Germinal center (tissue), 1 donor: ENCODE data around the gene GABBR2.

ENCODE experiments used
- DNase-seq: peaks from one replicate; pipeline ENCODE4 v3.0.0; 2012; ENCODE audit warnings: mixed read lengths, low spot score

The GABBR2 gene

DNA sequence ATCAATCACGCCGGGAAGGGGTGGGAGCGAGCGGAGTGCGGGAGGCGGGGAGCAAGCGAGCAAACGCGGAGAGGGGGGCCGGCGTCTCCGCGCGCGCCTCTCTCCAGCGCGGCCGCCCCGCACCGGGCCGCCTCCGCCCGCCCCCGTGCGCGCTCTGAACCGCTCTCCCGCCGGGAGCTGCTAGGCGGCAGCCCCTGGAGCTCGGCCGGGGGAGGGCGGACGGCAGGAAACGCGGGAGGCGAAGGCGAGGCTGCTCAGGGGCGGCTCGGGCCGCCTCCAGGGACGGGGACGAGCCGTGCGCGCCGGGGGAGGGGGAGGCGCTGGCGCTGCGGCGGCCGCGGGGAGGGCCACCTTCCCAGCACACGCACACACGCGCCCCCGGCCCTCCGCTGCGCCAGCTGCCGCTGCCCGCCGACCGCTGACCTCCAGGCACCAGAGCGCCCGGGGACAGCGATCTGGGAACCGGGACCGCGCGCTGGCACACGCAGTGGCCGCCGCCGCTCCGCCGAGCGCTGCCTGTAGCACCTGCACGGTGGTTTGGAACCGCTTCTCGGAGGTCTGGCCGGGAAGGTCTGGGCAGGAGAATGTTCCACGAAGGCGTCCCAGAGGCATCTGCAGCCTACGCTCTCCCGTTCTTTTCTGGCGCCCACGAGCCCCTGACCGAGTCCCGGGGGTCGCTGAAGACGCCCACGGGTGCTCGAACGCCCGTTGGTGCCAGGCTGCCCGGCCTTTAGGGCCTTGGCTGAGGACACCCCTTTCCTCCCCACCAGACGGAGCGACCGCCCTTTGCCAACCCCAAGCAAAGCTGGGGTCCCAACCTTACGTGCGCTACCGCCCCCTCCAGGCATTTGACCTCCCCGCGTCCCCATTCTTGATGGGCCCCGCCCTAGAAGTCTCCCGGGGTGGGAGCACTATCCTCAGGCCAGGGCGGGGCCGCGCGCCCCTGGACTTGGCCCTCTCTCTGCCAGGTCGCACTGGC is at the start of gene GABBR2:
TSS of gene GABBR2 (minus strand) at position 3 of the 979 bp plus-strand sequence. CDS start 198 bp downstream, outside the sequence.
- no peak for DNase-seq

DNA sequence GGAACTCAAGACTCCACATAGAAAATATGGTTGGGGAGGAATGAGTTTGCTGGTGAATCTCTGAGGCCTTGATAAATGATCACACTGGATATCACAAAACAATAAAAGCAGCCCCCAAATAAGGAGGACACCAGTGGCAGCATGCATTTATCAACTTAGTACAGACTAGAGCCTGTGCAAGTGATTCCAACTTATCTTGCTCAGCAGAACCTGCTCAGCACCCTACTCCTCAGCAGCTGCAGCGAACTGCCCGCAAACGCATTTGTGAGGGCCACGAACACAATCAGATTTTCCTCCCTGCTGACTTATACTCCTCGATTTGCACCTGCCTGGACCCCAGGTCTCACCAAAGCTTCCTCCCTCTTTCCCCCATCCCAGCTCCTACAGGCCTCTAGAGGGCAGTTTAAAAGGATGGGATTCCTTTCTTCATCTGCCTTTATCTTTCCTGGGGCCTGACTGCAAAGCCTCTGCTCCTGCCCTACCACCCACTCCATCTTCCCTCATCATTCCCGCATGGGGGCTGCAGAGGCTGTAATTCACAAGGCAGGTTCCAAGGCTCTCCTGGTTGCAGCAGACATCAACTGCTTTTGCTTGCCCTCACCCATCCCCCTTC is 46.4 kb upstream of the GABBR2 start:
- DNase-seq: no peak

DNA sequence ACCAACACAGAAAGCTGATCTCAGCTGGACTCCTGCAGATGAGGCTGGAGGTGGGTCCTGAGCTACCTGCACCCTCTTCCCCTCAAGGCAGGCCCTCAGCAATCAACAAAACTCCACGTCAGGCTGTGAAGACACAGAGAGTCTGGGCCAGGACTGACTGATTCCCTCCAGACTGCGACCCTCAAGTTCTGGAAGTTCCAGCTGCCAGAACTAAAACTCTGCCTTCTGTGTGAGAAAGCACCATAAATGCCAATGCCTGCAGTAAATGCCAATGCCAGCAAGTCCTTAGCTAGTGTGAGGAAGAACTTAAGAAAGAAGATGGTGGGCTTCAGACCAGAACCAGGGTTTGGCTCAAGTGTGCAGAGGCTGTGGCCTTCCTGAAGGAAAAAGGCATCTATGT is 42.5 kb upstream of the GABBR2 start:
- no peak for DNase-seq

DNA sequence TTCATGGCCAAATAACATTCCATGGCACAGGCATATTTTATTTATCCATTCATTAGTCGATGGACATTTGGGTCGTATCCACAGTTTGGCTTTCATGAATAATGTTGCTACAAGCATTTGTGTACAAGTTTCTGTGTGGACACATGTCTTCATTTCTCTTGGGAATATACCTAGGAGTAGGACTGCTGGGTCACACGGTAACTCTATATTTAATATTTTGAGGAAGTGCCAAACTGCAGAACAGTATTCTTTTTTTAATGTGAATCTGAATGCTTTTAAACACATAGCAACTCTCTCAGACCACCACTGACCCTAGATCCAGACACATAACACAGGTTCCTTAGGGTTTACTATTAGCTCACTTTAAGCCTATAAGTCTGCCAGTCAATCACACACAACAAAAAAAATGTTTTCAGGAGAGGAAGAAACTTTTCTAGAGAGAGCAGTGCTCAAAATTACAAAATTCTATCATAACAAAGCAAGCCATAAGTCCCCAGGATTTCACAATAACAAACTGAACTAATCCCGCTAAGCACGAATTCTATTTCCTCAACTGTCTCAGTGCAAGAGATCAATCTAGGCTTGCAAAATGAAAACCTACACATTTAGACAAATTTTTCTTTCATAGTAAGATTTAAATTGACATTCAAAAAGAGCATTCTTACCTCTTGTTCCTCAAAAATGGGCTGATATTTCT is 41.8 kb upstream of the GABBR2 start:
- DNase-seq: no peak

DNA sequence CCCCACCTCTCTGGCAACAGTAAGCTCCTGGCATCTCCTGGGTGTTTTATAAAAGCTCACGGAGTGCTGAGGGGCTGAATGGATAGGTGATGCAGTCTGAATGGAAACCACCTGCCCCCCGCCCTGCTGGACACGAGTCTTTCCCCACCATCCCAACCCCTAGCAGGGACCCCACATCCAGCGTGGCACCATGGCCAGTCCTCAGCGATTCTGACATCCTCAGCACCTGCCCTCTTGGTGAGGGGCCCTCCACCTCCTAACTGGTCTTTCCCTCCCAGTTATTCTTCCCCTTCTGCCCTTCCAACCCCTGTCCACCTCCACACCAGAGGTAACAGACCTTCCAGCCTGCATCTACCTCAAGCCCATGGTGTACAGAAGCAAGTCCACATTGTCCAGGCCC is 38.7 kb upstream of the GABBR2 start:
- DNase-seq: no peak

DNA sequence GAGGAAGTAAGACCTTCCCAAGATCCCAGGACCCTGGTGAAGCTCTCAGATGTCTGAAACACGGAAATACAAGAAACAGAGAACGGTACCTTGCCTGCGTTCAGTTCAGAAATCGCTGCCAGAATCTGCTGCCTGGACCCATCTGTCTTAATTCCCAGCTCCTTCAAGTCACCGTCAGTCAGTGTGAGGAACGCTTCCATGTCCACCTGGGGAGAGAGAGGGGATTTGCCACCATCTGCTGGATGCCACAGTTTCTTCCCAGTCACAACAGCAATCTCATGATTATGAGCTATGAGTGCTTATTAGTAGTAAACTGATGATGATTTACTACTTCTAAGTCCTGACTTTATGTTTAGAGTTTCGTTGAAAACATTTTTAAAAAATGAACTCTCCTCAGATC is 36.7 kb upstream of the GABBR2 start:
- no peak for DNase-seq

DNA sequence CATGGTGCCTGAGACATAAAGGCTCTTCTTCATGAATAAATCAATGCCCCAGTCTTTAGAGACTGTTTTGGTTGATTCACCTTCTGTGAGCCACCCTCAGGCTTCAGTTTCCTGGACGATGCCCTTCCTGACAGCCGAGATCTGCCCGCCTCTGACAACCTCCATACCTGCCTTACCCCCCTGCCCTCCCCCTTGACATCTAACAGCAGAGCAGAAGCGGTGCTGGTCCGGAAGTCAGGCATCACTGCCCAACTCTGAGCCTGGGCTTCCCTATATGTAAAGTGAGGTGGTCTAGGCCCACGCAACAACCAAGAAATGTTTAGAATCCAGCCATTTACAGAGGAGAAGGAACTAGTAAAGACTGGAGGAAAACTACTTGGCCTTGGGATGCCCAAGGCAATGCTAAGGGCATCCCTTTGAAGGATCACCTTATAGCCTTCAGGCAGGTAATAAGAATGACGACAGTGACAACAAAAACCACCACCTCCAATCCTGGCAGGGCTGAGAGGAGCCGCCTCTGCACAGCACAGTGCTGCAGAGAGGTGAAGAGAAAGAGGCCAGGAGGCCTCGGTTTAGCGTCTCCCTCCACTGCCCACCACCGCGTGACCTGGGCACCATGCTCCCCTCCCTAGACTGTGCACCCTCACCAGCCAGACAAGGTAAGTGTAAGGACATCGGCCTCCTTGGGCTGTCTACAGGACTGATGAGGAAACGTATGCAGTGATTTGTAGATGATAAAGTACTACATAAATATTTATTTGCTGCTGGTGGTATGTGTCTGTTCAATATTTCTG is 35.3 kb upstream of the GABBR2 start:
- DNase-seq: peak; percentile 27

DNA sequence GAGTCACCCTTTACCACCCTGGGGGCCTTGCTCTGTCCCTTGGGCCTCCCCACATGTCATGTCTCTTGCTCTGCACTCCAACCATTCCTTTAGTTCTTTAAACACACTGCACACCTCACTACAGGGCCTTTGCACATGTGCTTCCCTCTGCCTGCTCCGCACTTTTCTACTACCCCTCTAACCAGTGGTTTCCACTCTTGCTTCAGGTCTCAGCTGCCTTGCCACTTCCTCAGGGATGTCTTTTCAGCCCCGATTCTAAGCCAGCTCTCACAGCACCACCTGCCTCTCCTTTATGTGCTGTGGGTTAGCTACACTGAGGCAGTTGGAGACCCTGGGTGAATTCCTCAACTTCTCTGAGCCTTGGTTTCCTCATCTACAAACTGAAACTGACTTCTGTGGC is 34.6 kb upstream of the GABBR2 start:
- no peak for DNase-seq

DNA sequence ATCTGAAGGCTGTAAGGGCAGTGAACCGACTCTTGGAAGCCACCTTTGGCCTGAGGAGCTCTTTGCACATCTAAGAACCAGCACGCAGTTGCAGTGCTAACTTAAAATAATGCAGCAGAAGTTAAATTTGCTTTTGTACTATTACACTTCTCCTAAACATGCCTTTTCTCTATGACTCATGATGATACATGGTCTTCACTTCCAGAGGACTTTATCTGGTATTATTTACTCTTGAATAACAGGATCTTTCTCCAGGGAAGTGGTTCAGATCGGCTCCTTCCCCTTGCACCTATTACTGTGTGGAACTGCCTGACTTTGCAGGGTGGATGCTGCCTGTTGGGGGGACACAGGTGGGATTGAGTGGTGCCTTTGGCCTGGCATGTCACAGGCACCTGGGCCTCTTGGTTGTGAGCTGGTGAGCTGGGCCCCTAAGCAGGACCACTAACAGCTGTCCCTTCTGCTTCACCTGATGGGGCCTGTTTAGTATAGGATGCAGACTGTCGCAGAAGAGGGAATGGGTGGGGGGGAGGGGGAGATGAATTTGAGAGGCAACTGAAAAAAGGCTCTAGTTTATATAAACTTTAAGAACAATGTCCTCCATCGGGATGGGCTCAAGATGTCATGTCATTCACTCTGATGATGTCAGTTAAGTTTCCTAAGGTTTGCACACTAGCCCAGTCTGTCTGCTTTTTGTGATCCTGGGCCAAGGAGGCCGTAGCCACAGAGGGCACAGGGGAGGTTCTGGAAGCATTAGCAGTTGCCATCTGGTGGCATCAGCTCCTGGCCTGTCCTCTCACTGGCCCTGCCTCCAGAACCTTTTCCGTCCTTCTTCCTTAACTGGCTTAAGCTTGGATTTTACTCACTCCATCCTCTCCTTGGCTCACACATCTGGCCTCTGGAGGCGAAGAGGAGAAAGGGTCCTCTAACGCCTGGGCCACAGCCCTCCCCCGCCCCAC is 33.9 kb upstream of the GABBR2 start:
- no peak for DNase-seq

DNA sequence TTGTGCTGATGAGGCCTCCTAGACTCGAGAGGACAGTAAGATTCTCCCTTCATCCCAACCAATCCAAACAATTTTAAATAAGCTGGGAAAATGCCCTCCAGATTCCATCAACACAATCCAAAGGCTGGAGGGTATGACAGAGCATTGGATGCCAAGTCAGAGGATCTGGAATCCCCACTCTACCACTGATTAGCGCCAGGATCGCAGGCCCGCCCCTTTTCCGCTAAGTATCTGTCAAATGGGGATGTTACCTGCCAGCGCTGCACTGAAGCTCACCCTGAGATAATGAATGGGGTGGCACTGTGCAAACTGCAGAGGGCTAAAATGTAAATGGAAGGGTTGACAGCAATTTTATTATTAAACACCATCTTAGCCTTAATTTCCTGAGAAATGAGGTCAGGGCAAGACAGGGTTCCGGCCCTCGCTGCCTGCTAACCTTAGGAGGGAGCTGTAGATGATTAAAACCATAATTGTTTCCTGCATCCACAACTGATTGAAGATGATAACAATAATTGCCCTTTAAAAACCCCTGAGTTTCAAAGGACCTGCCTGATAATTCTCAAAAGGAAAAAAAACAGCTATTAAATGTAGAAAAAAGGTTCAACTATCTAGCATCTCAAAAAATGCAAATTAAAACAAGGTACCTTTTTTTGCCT is 31.6 kb upstream of the GABBR2 start:
- no peak for DNase-seq

DNA sequence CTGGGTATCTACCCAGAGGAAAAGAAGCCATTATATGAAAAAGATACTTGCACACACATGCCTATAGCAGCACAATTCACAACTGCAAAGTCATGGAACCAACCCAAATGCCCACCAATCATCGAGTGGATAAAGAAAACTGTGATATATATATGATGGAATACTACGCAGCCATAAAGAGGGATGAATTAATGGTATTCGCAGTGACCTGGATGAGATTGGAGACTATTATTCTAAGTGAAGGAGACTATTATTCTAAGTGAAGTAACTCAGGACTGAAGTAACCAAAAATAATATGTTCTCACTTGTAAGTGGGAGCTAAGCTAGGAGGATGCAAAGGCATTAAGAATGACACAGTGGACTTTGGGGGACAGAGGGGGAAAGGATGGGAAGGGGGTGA is 30.0 kb upstream of the GABBR2 start:
- DNase-seq: no peak

DNA sequence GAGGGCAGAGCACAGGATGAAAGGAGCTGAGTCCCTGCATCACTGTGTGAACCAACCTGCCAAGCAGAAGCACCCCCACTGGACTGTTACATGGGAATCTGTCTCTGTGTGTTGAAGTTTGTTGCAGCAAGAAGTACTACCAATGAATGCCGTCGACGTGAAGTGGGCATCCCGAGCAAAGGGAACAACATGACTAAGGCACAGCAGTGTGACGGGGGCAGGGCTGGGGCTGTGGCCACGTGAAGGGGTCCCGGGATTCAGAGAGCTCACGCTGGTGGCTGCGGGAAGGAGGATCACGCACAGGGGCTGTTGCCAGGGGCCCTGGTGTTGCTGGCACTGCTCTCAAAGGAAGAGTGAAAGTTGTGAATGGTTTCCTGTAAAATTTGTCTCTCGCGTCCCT is 27.5 kb upstream of the GABBR2 start:
- no peak for DNase-seq

DNA sequence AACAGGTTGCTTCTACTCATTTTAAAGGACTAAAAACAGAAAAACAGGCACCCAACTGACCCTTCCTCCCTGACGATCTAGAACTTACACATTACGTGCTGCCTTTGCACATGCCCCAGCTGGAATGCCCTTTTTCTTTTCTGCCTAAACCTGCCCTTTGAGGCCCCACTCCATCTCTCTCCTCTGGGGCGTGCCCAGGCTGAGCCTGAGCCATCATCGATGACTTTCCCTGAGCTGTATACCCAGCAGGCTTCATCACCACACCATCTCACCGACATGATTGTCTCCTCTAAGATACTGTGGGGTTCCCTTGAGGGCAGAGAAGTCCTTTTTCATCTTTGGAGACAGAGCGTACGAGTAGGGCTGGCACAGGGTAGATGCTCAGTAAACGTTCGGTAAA is 24.1 kb upstream of the GABBR2 start:
- no peak for DNase-seq

DNA sequence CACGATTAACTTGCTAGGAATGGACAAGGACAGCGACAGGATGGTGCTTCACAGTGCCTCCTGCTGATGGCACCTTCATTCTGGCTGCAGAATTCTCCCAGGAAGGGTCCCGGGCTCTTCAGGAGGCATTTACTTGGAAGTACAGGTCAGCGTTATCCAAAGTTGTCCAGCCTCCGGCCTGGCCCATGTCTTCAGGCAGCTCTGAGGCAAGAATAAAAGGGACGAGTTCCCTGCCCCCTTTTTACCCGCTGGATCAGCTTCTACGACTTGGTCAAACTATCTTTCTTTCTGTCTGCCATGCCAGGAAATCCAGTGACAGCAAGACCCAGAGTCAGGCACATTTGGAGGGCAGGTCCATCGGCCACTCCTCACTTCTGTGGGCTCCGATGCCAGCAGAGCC is 23.4 kb upstream of the GABBR2 start:
- no peak for DNase-seq

DNA sequence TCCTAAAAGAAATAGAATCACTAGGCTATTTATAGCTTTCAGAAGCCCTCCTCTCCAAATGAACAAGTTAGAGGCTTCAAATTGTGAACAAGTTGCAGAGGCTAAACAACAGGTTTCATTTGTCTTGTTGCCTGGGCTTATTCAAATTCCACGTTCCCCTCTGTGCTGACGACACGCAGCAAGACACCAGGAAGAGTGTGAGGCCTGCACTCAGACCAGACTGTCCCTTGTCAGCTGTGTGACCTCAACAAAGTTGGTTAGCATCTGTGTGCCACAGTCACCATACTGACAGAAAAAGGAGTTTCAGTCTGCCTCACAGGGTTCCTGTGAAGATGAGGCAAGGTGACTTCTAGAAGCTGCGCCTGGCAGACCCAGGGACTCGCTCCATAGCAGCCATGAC is 22.1 kb upstream of the GABBR2 start:
- no peak for DNase-seq

DNA sequence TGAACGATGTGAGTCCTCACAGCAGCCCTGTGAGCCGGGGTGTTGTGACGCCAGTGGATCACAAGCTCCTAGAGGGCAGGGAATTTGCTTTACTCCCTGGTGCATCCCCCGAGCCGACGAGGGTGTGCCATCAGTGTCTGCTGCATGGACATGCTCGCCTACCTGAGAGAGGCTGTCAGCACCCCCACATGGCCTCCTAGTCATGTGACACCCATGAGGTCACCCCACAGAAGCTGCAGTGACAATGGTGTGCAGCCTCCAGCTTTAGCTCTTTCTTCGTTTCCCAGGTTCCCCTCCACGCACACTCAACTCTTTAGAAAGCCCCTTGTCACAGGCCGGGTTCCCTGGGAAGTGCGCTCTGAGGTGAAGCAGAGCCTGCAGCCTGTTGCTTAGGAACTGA is 19.8 kb upstream of the GABBR2 start:
- no peak for DNase-seq

DNA sequence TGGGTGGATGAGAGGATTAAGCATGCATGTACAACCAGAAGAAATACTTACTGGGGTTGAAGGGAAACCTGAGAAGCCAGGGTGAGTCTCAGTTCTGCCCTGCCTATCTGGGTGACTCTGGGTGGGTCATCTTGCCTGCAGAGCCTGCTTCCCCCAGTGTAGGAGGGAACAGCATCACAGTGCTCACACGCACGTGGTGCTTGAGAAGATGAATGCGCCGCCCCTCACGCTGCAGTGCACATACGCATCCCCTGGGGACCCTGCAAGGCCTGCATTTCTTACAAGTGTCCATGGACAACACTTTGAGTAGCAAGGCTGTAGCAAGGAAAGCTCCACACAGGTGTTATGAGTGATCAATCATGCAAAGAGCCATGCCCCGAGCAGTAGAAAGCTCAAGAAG is 18.7 kb upstream of the GABBR2 start:
- DNase-seq: no peak

DNA sequence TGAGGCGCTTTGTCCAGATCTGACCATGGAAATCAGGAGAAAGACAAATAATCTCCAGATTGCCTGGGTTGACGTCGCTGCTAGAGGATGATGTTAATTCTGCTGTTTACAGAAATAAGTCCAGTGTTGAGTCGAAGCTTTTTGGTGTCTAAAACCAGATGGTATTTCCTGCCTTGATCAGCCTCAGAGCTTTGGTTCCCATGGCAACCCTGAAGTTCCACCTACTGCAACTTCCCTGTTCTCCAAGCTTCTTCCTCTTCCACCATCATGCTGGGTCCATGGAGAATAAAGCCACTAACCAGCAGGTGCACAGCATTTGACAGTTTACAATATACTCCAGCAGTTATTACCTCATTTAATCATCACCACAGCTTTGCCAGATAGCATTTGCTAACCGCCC is 18.0 kb upstream of the GABBR2 start:
- DNase-seq: peak; percentile 38

DNA sequence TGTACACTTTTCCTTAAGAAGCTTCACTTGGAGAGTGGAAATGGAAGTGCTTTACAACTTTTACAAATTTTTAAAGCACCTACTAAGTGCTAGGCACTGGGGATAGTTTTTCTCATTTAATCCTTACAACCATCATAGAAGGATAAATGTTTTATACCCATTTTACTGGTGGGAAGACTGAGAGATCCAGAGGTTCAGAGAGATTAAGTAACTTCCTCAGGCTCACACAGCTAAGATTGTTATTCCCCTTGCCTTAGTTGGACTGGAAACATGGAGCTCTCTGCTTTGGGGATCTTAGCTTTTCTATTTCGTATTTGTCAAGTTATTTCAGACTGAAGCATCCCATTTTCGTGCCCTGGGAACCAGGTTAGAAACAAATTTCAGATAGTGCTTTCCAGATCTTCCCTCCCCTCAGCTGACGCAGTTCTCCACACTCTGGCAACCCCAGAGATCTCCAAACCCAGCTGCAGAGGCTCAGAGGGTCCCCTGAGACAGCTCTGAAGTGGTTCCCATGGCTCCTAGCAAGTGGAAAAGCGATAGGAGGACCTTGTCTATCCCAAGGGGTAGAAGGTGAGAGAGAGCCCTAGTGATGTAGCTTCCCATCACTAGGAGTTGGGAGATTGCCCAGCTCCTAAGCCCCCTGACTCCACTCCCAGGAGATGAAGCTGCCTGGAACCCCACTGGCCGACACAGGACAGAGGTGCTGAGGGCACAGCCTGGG is 16.2 kb upstream of the GABBR2 start:
- DNase-seq: no peak

DNA sequence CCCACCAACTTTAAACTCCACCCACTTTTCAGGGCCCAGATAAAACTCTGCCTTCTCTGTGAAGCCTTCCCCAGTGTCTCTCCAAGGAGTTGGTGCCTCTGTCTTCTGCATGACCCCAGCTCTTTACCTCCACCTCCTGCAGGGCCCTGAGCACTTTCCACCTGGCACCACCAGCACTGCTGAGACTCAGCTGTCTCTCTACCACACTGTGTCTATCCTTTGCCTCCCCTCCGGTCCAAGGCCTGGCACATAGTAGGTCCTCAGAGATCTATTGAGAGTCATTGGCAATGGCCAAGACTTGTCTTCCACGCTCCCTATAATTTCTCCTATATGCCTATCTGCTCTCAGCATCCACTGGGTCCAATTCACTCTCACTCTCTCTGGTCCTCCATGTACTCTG is 12.9 kb upstream of the GABBR2 start:
- DNase-seq: no peak
